K562 treated with DMSO at 1 percent for 12 hours (cell line): ENCODE measurements around the gene SUMO3. TPM values are rescaled to one million over a fixed set of nuclear protein-coding genes. Genes with fewer than 3 reads are reported as not detected.

Experiments
- total RNA-seq: library from RNA; unstranded; fragments of 300-600 nt; gene quantifications from 2 replicates; pipeline ENCODE4 v1.2.3, GENCODE V29; 2022; ENCODE audit not compliant: insufficient read depth

The SUMO3 gene
- total RNA-seq, result 71.5 and 102 TPM in 2 replicates

DNA sequence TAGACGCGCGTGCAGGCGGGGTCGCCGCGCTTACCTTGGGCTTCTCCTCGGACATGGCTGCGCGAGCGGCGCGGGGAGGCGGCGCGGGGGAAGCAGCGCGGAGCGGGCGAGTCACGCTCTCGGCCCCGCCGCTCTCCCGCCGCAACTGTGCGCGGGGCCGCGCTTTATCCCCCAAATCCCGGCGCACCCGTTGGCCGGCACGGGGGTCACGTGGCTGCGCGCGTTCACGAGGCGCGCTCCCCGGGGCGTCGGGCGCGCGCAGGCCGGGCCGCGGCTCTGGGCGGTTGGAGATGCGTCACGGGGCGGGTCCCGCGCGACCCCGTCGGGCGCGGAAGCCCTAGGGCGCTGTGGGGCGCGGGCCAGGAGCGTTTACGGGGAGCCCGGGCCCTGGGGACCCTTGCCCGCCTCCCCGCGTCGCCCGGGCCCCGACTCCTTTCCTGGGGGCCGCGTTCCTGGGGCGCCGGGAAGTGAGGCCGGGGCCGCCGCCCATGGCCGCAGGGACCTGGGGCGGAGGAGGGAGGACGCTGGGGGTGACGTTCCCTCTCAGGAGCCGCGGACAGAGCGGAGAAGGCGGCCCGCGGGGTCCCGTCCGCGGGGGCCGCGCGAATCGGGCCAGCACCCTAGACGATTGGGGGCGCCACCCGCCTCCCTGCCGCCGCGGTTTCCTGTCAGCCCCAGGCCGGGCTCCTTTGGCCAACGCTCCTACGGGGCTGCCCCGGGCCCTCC is at the start of gene SUMO3:
TSS of gene SUMO3 (minus strand) at position 149 of the 726 bp plus-strand sequence. CDS start at position 55, 94 bp downstream.

DNA sequence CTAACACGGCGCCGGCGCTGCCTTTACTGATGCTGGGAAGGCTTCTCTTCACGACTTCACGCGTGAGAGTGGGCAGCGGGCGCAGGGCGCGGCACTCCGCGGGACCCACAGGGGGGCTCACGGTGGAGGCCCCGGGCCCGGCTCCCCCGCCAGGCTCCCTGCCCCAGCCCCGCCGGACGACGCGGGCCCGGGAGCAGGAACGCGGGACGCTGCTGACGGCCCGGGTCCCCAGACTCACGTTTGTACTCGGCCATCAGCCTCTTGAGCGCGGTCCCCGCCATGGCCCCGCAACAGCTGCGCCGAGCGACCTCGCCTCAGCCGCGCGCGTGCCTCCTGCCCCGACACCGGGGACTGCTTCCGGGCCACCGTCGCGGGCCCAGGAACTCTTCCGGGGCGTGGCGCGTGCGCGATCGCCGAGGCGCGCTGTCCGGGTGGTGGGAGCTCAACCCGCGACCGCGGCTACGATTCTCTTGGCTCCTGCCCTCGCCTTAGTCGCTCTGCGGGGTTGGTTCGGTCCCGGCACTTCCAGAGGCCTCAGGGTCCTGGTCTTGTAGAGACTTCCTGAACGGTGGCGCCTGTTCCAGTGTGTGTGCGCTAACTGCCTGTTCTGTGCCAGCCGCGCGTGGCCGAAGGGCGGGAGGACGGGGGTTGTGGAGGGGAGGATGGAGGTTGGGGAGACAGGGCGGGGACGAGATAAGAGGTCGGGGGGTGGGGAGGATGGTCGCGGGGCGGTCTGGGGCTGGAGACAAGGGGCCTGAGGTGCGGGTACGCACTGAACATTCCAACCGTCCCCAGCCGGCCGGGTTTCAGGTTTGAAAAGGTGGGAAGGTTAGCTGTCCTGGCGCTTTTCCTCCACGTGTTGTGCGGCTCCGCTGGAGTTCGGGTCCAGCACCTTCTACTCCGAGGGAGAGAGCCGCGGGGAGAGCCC is 16.1 kb downstream of the SUMO3 start, which contains the start of gene UBE2G2:
TSS of gene UBE2G2 (minus strand) at position 353 of the 928 bp plus-strand sequence. CDS start at position 281, 72 bp downstream.

Other genes with a start within 250 kb of the SUMO3 start
- not detected in 2 replicates for gene KRTAP10-4, start 244.3 kb downstream of the SUMO3 start, total RNA-seq
- gene KRTAP10-5, start 237.5 kb downstream of the SUMO3 start, total RNA-seq, result not detected in 2 replicates
- not detected in 2 replicates for gene KRTAP10-6, start 225.6 kb downstream of the SUMO3 start, total RNA-seq
- not detected in 2 replicates for gene KRTAP10-7, start 217.5 kb downstream of the SUMO3 start, total RNA-seq
- gene KRTAP10-8, start 206.0 kb downstream of the SUMO3 start, total RNA-seq, result not detected in 2 replicates
- not detected in 2 replicates for gene KRTAP10-9, start 191.0 kb downstream of the SUMO3 start, total RNA-seq
- not detected in 2 replicates for gene KRTAP10-10, start 180.7 kb downstream of the SUMO3 start, total RNA-seq
- not detected in 2 replicates for gene KRTAP10-11, start 171.6 kb downstream of the SUMO3 start, total RNA-seq
- not detected in 2 replicates for gene KRTAP12-4, start 163.4 kb downstream of the SUMO3 start, total RNA-seq
- not detected in 2 replicates for gene KRTAP12-3, start 160.1 kb downstream of the SUMO3 start, total RNA-seq
- gene KRTAP12-2, start 151.1 kb downstream of the SUMO3 start, total RNA-seq, result not detected in 2 replicates
- not detected in 2 replicates for gene KRTAP12-1, start 135.9 kb downstream of the SUMO3 start, total RNA-seq
- gene KRTAP10-12, start 120.9 kb downstream of the SUMO3 start, total RNA-seq, result not detected in 2 replicates
- gene TSPEAR, start 106.5 kb downstream of the SUMO3 start, total RNA-seq, result not detected in 2 replicates
- gene UBE2G2, start 16.2 kb downstream of the SUMO3 start, total RNA-seq, result 28.6 and 106 TPM in 2 replicates
- 124 and 191 TPM in 2 replicates for gene PTTG1IP, start 55.6 kb upstream of the SUMO3 start, total RNA-seq
- 0.78 and 2.0 TPM in 2 replicates for gene ITGB2, start 102.8 kb upstream of the SUMO3 start, total RNA-seq
- gene SLX9, start 122.0 kb upstream of the SUMO3 start, total RNA-seq, result 35.3 and 39.1 TPM in 2 replicates